RPMI8226 (cell line): Measurements from ENCODE around the gene MPP2.
A peak's percentile ranks its signal among the peaks of the same experiment; 100 is the strongest.

Experiments used
- DNase-seq: peaks from one replicate; pipeline ENCODE4 v3.0.0-alpha.2; 2015

Gene MPP2

GRCh38 chr17:43927929-43928328 is 20.6 kb upstream of the MPP2 start:
- DNase-seq, result peak; percentile 30

DNA sequence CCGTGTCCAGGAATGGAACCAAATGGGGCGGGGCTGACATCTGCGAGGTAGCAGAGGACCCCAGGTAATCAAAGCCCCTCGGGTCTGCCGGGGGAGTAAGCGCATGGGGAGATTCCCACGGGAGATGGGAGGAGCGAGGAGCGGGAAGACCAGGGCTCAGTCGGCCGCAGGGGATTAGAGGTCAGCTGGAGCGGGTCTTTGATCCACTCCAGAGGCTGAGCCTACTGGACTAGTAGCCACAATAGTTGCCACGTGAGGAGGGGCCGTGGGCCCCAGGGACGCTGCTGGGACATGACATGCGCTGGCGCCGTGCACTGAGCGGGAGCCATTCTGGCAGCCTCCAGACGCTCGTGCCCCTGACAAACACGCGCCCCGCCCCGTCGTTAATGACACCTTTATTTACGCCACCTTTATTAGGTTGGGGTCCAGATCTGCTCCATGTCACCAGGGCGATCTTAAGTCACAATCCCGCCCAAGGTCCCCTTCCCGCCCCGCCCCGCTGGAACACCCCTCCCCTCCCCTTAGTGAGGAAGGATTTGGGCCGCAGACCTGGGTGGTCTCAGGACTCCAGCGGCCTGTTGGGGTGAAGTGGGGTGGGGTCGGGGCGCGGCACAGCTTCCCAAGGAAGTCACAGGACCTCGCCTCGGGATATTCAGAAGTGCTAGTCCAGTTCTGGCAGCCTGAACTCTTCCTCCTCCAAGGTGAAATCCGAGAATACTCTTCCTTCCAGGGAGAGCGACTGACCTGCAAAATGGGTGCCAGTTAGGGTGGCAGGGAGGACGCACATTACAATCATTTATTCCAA is 19.9 kb upstream of the MPP2 start:
- no peak for DNase-seq

GRCh38 chr17:43924558-43924957 is 17.2 kb upstream of the MPP2 start:
- DNase-seq, result no peak

DNA sequence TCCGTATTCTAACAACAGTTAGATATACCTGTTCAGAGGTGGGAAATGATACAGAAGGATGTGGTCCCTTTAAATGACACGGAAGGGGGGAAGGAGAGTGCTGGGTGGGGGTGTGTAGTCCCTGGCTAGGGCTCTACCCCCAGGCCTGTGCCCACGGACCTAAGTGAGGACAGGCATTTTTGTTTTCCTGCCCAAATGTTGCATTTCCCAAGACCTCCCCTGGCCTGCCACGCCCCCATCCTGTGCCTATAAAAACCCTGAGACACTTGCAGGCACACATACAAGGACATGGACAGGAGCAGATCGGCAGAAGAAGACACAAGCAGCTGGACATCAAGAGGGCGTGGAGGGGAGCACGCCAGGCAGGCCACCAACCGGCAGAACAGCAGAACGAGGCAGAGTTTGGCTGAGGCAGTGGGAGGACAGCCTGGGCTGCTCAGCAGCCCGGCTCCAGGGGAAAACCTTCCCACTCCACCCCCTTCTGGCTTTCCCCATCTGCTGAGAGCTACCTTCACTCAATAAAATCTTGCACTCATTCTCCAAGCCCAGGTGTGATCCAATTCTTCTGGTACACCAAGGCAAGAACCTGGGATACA is 13.3 kb upstream of the MPP2 start:
- DNase-seq, result no peak

DNA sequence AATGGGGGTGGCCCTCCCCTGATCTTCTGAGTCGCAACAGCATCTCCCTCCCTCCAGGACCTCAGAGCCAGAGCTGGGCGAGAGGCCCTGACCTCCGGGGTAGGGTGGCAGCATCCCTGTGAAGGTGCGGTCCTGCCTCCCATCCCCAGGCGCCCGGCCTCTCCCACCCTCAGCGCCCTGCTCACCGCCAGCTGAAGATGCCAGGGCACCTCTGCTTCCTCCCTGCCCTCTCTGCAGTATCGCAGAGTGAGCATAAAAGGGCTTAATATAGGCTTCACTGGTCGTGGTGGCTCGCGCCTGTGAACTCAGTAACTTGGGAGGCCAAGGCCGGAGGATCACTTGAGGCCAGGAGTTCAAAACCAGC is 10.7 kb upstream of the MPP2 start:
- DNase-seq, result no peak

GRCh38 chr17:43917348-43918025 is 10.2 kb upstream of the MPP2 start:
- DNase-seq, result peak; percentile 29

DNA sequence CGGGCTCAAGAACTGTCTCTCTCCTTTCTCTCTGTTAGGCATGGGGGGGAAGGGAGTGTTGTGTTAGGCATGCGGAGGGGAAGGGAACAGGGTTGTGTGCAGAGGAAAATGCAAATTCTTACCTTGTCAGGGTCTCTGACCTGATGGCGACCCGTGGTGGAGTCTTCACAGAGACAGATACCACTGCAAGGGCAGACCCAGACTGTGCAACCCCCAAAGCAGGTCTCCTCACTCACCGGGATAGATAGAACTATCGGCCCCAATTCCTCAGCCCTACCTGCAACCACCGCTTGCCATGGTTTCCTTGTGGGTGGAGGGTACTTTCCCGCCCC is 9.6 kb upstream of the MPP2 start:
- no peak for DNase-seq

DNA sequence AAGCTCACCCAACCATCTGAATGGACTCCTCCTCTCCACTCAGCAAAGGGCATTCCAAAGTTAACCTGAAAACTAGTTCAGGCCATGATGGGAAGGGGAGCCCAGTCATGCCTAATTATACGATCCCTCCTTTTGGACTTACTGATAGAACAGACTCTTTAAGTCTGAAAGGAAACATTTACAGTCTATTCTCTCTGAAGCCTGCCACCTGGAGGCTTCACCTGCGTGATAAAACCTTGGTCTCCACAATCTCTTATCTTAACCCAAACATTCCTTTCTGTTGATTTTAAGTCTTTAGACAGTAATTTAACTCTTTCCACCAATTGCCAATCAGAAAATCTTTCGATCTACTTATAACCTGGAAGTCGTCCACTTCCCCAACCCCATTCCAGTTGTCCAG is 9.0 kb upstream of the MPP2 start:
- no peak for DNase-seq

DNA sequence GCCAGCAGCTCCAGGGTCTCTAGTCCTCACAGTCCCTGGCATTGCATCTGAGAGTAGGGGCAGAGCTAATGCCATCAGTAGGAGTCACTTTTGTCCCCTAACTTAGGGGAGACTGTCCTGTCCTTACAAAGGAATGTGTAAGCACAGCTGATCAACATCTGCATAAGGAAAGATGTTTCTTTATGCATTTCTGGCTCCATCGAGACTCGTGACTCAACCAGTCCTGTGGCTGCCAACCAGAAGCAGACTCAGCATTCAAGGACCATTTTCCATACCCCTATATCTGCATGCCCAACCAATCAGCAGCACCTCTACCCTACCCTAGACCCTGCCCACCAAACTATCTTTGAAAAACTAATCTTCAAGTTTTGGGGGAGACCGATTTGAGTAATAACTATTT is 8.2 kb upstream of the MPP2 start:
- no peak for DNase-seq

- no peak for DNase-seq
Measured at GRCh38 chr17:43914451-43914850, 7.1 kb upstream of the MPP2 start.

- DNase-seq, result no peak
Measured at GRCh38 chr17:43913584-43913983, 6.2 kb upstream of the MPP2 start.

GRCh38 chr17:43912635-43913304 is 5.4 kb upstream of the MPP2 start:
- no peak for DNase-seq

- peak; percentile 26 for DNase-seq
Measured at GRCh38 chr17:43911904-43912303, 4.6 kb upstream of the MPP2 start.

- no peak for DNase-seq
Measured at GRCh38 chr17:43909537-43910231, 2.3 kb upstream of the MPP2 start.

GRCh38 chr17:43907998-43908721 is 824 bp upstream of the MPP2 start:
- peak; percentile 74 for DNase-seq

DNA sequence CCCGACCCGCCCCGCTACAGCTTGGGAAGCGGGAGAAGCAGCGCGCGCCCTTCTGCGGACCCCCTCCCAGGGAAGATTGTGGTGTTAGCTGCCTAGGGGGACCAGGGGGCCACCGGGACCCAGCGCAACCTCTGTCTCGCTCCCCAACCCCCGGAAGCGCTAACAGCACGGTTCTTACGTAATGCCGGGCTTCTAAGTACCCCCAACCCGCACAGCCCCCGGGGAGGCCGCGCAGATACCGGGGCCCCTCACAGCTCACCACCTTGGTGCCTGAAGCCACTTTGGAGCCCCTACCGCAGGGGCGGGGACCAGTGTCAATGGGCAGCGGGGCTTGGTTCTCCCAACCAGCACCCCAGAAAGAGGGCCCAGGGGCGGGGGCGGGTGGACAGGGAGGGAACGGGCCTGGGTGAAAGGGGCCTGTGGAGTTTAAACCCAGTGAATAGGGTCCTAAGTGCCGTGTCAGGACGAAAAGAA is 348 bp downstream of the MPP2 start:
- no peak for DNase-seq

GRCh38 chr17:43905985-43906852 is 1.1 kb downstream of the MPP2 start:
- peak; percentile 32 for DNase-seq

DNA sequence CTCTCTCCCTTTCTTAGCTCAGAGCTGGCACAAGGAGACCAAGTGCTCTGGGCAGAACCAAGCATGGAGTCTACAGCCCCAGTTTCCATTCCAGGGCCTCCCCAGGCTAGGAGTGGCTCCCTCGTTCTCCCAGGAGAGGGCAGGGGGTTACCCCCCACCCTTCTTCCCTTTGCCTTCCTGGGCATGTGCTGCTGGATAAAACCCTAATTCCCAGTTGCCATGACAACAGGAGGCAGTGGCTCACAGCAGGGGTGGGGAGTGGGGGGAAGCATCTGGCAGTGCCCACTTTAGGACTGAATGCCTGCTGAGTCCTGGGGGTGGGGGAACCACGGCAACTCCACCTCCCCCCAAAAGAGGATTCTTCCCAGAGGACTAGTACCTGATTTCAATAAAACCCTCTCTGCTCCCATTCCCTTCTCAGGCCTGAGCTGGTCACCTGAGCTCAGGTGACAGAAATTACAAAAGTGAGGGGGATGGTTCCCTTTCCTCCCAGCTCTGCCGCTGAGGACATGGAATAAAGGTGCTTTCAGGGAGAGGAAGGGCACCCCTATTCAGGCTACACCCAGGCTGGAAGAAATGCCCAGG is 1.8 kb downstream of the MPP2 start:
- DNase-seq, result no peak

DNA sequence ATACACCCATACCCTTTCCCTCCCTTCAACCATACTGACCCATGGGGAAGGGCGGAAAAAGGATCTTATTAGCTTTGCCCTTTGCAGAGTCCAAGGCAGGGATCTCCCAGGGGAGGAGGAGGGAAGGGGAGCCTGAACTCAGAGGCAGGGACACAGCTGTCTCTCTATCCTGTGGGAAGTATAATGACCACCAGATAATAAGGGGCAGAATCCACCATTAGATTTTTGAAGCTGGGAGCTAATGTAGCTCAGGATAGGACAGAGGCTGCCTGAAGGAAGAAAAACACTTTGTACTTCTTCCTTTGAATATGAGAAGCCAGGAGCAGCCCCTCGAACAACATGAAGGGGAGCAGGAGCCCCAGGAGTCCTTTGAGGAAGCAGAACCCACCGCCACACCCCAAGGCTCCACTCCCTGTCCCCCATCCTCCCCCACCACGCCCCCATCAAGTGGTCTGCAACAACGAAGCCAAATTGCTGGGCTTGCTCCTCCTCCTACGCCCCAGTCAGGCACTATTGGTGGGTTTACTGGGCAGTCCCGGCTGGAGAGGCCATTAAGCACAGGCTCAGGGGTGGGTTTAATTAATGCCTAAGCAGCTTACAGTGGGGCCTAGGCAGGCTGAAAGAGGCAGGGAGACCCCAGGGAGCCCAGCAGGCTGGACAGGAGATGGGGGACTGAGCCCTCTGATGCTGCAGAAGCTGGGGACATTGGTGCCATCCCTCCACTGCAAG is 5.3 kb downstream of the MPP2 start:
- DNase-seq, result no peak
